Measurements from ENCODE around the gene MAP3K6.

DNA sequence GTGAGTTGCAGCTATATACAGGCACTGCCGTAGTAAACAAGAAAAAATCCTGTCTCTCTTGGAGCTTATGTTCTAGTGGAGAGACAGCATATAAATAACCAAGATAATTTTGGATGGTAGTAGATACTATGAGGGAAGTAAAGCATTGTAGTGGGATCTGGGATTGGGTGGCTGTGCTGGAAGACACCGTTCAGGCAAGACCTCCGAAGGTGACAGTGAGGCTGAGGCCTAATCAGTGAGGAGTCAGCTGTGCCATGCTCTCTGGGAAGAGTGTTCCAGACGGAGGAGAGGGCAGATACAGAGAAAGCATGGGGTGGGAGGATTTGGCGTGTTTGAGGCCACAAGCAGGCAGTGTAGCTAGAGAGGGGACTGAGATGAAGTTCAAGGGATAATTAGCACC, 38.8 kb downstream of the MAP3K6 start:
- TF ChIP-seq, protein P1, sequence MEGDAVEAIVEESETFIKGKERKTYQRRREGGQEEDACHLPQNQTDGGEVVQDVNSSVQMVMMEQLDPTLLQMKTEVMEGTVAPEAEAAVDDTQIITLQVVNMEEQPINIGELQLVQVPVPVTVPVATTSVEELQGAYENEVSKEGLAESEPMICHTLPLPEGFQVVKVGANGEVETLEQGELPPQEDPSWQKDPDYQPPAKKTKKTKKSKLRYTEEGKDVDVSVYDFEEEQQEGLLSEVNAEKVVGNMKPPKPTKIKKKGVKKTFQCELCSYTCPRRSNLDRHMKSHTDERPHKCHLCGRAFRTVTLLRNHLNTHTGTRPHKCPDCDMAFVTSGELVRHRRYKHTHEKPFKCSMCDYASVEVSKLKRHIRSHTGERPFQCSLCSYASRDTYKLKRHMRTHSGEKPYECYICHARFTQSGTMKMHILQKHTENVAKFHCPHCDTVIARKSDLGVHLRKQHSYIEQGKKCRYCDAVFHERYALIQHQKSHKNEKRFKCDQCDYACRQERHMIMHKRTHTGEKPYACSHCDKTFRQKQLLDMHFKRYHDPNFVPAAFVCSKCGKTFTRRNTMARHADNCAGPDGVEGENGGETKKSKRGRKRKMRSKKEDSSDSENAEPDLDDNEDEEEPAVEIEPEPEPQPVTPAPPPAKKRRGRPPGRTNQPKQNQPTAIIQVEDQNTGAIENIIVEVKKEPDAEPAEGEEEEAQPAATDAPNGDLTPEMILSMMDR (conservative IDR thresholded peaks at IDR 0.05; ENCODE audit: low read depth, low read length) = no peak
- TF ChIP-seq EZH2 (IDR thresholded peaks at IDR 0.05; ENCODE audit: low read length, unreplicated experiment) = no peak

All from PC-3 (cell line).